Sigmoid colon (tissue), 4 donors: Measurements from ENCODE around the gene GUCY2F.

Experiments
- CTCF ChIP-seq, 4 experiments: fragments of 450-650 bp in 3 of 4; fragments of 200-600 bp in 1 of 4; IDR thresholded peaks; one replicate each; pipeline ENCODE4 v1.5.1; 2016 to 2019; ENCODE audit warnings: antibody characterized with exemption in 4 of 4, mild to moderate bottlenecking in 3 of 4, moderate library complexity in 2 of 4
- POLR2A ChIP-seq, 2 donors: fragments of 450-650 bp; IDR thresholded peaks; one replicate each; pipeline ENCODE4 v1.6.1; 2016; ENCODE audit warnings: antibody characterized with exemption in 2 of 2, mild to moderate bottlenecking in 2 of 2, moderate library complexity in 2 of 2
- POLR2AphosphoS5 ChIP-seq, 4 donors: sonication (generic); formaldehyde crosslinking; IDR thresholded peaks; one replicate each; pipeline ENCODE4 v1.6.1; 2017; ENCODE audit warnings: antibody characterized with exemption in 4 of 4

- no peak for TF ChIP-seq POLR2A (IDR thresholded peaks at IDR 0.05)
- no peak for TF ChIP-seq POLR2AphosphoS5 (IDR thresholded peaks at IDR 0.05)
- TF ChIP-seq CTCF (IDR thresholded peaks at IDR 0.05), result no peak
Observed at GRCh38 chrX:109344678-109345077, 137.2 kb downstream of the GUCY2F start.
